NCI-H1048 (cell line): ENCODE measurements around the gene CAMKK2.
"Not testable (repeated sequence)": the region's sequence is repeated elsewhere in the genome, so short reads cannot be mapped to it uniquely, and the experiment has no call there.

Source experiments
- DNase-seq: peaks from one replicate; lab custom pipeline; 2025; lab: John Stamatoyannopoulos, UW

Gene CAMKK2

DNA sequence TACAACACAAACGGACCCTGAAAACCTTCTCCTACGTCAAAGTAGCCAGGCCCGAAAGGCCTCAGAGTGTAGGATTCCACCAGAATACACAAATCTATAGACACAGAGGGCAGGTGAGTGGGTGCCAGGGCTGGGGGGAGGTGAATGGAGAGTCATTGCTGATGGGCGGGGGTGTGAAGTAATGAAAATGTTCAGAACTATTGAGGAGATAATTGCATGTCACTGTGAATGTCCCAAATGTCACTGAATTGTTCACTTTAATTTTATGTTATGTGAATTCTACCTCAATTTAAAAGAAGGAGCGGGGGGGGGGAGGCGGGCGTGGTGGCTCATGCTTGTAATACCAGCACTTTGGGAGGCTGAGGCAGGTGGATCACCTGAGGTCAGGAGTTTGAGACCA, 50.6 kb downstream of the CAMKK2 start:
- no peak for DNase-seq

DNA sequence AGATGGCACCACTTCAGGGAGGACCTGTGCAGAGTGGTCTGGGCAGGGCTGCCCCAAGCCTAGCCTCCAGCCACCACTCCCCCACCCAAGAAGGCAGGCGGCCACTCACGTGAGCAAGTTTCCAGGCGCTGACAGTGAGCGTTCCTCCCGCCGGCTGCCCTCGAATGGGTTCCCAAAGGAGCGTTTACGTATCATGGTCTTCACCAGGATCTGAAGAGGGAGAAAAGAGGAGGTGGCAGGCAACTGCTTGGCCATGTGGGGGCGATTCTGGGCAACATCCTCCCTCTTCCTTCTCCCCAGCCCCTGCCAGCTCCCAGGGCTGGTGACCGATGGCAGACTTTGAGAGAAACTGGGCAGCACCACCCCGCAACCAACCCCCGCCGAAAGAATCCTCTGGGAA, 51.5 kb downstream of the CAMKK2 start:
- DNase-seq: no peak

DNA sequence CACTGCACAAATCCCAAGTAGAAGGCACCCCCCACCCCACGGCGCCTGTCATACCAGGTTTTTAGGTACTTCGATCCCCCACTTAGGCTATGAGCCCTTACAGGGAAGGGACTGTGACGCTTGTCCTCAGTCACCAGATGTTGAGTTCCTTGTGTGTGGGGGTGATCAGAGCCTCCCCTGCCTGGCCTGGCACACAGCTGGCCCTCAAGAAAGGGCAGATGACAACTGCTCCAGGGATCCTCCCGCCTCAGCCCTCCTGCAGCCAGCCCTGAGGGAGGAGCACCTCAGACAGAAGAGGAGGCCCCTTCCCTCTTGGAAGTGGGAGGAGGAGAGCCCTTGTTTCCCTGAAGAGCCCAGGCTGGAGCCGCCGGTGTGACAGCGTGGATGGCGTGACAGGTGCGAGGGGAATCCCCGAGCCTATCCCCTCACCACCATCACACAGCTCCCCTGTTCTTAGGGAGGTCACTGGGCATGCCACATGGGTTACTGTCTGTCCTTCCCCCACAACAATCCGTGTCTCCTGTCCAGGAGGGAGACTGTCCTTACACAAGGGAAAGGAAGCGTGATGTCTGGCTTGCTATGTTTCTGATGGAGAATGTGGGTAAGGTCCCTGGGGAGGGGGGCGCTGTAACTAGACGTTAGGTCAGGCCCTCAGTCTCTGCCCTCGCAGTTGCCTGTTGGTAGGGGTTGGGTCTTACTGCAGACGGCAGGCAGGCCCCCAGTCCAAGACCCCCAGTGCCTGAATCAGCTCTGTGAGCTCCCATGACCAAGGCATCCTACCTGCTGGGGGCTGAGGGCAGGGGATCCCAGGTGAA, 55.1 kb downstream of the CAMKK2 start:
- DNase-seq: no peak

DNA sequence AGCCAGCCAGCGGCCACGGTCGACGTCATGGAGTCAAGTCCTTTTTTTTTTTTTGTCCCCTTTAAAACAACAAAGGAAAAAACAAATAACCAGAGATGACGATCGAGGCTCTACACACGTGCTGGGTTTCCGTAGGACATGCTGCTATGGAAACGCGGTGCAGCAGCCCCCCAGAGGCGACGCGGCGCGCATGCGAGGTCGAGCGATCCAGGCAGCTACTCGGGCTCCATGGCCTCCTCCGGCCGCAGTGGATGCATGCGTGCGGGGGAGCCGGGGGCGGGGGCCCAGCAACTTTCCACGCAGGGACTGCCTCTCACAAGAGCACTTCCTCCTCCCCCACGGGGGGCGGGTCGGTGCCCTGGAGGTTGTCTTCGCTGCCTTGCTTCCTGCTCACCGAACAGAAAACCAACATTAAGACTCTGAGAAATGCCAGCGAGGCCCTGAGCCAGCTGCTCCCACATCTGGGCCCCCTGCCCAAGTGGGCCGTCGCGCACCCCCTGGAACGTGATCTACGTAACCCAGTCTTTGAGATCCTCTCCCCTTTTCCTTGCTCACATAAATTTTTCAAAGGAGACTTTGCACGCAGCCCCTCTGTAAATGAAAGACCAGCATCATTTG, 55.9 kb downstream of the CAMKK2 start:
- no peak for DNase-seq

DNA sequence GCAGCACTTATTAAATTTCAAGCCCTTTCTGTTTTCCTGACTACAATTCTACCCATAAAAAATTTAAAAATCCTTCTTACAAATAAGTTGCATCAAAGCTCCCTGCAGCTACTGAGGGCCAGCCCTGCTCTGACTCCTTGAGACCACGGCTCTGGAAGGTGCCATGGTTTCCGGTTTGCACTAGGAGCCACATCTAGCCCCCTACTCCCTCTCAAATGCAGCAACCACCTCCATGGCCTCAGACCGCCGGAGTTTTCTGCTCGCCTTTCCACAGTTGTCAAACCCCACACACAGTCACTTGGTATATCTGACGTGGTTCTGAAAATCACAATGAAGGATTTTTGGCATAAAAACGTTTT, 56.5 kb downstream of the CAMKK2 start:
- DNase-seq: no peak

DNA sequence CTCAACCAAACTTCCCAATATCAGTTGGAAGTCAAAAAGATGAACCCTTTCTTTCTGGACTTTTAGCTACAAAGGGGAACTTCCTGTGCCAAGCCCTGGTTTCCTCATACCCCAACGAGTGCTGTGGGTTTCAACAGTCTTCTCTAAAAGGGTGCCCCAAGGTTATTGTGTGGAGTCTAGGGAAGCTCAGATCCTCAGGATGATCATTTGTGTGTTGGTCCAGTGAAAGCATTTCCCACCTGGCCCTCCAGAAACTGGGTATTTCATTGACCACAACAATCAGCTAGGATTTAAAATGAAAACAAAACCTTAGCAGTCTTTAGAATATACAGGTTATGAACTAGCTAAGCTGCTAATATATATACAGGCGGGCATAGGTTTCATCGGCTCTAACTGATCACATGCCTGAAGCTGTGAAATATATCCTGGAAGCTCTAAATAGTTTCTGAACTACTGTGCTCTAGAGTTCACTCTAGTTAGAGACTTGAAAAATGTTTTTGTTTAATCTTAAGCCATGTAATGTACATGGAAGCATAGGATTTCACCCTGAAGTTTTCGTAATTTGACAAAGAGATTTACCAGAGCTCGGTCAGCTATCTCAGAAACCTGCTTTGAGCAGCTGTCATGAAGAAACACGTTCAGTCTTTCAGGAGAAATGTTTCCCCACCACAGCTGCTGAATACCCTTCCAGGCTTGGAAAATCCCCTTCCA, 57.0 kb downstream of the CAMKK2 start:
- no peak for DNase-seq

DNA sequence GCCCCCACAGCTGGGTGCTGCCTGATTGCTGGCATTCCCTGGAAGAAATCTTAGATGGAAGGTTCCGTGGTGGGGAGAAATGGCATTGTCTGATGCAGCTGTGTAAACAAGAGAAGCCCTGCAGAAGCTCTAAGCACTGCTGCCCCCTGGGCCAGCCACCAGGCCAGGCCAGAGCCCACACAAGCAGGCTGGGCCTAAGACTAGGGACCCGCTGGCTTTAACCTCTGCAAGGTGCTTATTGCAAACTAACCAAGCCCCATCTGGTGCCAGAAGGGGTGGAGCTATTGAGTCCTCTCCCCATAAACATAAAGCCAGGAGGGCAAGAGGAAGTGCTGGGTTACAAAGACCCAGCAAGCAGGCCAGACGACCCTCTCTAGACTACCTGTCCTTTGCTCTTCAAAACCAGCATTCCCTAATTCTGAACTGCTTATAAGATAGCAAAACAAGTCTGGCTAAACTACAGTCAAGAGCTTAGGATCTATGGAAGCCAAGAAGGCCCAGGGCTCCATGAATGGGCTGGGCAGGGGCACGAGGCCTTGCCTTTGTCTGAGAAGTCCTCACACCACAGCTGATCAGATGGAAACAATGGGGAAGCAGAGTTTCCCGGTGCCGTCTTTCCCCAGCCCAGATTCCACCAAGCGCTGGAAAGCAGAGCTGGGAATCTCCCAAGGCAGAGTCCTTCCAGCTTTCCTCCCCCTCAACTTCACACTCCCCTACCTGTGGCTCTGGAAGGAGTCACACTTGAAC, 57.7 kb downstream of the CAMKK2 start:
- DNase-seq: no peak

DNA sequence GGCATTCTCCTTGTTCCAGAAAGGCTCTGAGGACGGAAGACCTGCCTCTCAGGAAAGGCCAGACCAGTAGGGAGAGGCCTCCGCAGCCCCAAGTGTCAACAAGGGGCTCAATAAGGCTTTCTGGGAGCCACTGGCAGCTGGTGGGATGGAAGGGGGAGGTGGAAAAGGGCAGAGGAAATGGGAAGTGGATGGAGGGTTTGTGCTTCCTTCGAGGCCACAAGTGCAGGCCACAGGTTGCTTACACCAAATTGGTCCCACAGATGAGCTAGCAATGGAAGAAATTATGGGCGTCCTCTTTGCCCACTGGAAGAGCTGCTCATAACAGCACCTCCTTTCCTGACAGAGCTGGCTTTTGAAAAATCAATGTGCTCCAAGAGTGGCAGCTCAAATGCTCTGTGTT, 58.4 kb downstream of the CAMKK2 start:
- no peak for DNase-seq

DNA sequence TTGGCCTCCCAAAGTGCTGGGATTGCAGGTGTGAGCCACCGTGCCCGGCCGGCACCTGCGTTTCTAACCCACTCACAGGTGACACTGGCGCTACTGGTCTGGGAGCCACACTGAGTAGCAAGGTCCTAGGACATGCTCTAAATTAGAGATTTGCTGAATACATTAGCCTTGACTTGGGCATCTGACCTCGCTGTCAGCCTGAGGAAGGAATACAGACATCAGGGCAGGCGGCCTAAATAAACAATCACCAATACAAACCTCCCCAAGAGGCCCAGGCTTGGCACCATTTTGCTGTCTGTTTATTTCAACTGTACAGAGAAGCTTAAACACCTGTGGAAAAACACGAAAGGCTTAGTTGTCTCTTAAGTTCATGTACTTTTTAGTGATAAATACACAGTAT, 59.1 kb downstream of the CAMKK2 start:
- no peak for DNase-seq

DNA sequence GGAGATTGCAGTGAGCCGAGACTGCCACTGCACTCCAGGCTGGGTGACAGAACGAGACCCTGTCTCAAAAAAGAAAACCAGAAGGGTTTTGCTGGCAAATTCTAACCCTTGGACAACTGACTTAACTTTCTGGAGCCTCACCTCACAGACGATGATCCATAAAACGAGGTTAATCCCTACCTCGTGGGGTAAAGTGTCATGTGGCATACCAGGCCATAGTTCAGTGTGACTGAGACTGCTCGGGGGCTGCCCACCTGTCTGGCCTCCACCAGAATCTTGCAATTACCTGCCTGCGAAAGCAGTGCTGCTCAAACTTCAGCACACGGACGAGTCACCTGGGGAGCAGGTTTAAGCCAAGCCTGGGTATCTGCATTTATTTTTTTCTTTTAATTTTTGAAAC, 59.7 kb downstream of the CAMKK2 start:
- no peak for DNase-seq

DNA sequence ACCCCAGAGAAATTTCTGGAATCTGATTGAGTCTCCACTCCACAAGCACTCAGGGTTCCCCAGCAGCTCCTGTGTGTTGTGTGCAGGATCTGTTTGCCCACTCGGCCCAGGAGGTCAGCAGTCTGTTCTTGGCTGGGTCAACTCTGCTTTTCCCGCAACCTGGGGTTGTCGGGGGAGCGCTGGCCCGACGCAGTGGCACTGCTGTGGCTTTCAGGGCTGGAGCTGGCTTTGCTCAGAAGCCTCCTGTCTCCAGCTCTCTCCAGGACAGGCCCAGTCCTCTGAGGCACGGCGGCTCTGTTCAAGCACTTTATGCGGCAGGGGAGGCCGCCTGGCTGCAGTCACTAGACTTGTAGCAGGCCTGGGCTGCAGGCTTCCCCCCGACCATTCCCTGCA, 62.9 kb downstream of the CAMKK2 start:
- DNase-seq: no peak

DNA sequence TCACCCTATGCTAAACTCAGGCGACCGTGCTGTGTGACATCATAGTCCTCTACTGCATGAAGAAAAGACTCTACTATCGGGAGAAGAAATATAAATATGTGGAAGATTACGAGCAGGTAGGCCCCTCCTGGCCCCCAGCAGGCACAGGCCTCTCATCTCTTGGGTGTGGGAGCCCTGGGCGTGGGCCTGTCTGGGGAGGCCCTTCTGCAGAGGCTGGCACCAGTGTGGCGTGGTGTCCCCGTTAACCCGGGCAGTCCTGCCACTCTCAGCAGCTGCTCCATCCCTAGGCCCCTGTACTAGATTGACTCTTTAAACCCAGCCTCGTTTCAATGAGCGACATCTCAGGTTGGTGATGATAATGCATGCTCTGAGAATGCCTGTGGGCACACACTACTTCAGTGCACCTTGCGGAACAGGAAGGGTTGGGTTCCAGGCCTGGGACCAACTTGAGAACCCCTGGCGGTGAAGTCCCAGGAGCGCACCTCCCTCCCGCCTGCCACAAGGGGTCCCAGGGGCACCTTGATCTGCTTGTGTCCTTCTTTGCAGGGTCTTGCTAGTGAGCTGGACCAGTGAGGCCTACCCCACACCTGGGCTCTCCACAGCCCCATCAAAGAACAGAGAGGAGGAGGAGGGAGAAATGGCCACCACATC, 63.4 kb downstream of the CAMKK2 start:
- no peak for DNase-seq

DNA sequence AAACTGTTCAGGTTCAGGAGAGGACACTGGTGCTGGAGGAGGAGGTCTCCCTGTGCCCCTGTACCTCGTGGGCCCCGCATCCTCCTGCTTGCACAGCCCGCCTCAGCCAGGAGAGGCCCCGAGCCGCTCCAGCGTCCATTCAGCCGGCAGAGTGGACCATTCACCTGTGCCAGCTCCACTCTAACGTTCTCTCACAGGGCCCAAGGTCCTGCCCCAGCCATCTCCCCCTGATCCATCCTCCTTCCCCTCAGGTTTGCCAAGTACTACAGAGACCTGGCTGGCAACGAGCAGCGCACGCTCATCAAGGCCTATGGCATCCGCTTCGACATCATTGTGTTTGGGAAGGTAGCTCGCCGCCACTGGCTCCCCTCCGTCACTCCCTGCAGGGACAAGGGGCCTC, 64.3 kb downstream of the CAMKK2 start:
- no peak for DNase-seq

DNA sequence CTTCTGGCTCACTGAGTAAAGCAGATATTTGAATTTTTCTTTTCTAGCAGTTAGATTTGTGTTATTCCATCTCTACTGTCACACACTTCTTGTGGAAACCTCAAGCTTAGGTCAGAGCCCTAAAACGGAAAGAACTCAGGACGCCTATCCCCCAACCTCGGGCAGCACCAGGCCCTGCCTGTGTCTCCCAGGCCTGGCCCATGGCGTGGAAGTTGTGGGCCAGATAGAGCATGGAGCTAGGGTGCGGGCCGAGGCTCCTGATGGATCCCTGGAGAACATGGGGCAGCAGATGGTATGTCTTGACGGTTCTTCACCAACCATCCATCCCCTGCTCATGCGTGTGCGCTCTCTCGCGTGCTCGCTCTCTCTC, 66.0 kb downstream of the CAMKK2 start:
- no peak for DNase-seq

DNA sequence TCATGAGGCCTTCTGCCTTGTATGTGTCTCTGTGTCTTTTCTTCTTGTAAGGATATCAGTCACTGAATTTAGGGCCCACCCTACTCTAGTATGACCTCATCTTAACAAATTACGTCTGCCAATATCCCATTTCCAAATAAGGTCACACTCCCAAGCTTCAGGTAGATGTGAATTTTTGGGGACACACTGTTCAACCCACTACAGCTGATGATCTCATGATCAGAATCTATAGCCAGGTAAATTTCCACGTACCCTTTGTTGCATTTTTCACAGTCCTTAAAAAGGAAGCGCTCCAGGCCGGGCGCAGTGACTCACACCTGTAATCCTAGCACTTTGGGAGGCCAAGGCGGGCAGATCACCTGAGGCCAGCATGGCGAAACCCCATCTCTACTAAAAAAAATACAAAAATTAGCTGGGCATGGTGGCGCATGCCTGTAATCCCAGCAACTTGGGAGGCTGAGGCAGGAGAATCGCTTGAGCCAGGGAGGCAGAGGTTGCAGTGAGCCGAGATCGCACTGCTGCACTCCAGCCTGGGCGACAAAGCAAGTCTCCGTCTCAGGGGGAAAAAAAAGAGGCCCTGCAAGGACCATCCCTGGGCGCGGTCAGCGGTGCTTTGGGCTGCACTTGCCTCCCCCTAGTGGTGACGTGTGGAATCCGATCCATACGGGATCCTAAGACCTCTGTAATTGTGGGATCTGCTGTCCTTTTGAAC, 66.5 kb downstream of the CAMKK2 start:
- peak; percentile 20 for DNase-seq

DNA sequence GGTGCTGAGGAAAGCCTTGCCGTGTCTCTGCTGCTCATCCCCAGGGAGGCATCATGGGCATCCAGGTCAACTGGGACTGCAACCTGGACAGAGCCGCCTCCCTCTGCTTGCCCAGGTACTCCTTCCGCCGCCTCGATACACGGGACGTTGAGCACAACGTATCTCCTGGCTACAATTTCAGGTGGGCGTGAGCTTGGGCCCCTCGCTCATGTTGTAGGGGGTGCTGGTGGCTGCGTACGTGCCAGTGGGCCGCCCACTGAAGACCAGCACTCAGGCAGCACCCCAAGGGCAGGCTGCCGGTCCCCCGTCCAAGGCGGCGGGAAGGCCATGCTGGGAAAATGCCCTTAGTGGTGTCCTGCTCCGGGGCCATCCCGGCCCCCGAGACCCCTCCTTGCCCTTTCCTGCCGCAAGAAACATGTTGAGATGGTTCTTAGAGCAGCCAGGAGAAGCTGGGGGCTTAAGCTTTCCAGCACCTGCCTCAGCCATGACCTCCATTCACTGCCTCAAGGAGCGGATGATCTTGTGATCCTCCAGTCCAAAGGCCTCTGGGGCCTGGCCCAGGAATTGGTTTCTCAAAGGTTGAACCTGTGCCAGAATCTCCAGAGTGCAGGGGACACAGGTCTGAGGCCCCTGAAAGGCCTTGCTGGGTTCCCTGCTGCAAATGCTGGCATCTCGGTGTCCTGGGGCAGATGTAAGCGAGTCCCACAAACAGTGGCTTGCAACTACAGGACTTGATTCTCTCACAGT, 67.4 kb downstream of the CAMKK2 start:
- no peak for DNase-seq

DNA sequence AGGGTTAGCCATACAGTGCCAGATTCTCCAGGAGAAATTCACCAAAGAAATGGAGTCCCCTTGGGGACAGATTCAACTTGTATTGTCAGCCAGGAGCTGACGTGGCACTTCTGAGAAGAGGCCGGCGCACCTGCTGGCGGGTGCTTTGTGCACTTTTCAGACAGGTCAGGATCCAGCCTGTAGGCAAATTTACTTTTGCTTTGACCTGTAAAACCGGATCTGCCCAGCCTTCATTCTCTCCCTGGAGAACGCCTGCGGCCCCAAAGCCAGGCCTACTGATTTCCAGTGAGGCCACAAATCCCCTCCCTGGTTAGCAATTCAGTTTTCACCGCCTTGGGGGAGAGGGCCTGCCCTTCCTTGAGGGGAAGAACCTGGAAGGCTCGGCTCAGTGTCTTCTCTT, 69.2 kb downstream of the CAMKK2 start:
- DNase-seq: no peak

DNA sequence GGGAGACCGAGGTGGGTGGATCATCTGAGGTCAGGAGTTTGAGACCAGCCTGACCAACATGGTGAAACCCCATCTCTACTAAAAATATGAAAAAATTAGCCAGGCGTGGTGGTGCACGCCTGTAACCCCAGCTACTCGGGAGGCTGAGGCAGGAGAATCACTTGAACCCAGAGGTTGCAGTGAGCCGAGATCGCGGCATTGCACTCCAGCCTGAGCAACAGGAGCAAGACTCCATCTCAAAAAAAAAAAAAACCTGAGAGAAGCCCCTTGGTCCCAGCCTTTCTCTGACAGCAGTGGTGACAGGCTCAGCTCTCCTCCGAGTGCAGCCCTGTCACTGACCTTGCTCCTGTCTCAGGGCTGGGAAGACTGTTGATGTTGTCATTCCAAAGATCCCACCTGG, 69.6 kb downstream of the CAMKK2 start:
- not testable (repeated sequence) for DNase-seq

DNA sequence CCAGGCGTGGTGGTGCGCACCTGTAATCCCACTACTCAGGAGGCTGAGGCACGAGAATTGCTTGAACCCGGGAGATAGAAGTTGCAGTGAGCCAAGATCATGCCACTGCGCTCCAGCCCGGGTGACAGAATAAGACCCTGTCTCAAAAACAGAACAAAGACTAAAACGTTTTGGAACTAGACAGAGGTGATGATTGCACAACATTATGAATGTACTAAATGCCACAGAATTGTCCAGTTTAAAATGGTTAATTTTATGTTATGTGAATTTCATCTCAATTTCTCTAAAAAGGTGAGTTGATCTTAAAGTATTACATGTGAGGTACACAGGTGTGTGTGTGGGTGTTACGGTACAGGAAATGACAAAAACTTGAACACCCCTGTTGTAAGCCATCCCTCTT, 70.1 kb downstream of the CAMKK2 start:
- DNase-seq: no peak

DNA sequence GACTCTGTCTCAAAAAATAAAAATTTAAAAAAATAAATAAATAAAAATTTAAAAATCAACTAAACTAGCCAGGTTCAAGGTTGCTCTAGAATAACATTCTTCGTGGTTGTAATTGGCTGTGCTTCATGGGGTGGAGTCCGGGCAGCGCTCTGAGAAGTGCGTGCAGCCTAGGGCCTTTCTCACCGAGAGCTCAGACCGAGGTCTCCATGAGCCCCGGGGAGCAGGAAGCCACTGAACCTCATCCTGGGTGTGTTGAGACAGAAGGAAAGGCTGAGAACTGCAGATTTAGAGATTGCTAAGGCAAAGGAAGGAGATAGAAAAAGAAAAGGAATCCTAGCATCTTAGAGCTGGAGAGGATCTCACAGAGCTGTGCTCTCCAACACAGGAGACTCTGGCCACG, 71.9 kb downstream of the CAMKK2 start:
- no peak for DNase-seq
